Activated T-helper 17 cell treated with anti-CD3 and anti-CD28 coated beads, Interleukin-2, amount 50 U/mL, for 72 hours (primary cell): Measurements from ENCODE around the gene ALOX5AP. TPM values are rescaled to one million over a fixed set of nuclear protein-coding genes. Genes with fewer than 3 reads are reported as not detected.

ENCODE experiments used
- ATAC-seq: fragments of 150-1000 bp; cut with Tn5 transposase; replicated peaks from 2 replicates; pipeline ENCODE4 v1.10.0; 2021; ENCODE audit warnings: mild to moderate bottlenecking, moderate library complexity
- H3K27ac Mint-ChIP-seq: one replicate; pipeline ENCODE4 v1.8.0; 2022; ENCODE audit warnings: mixed read lengths
- H3K27me3 Mint-ChIP-seq: one replicate; pipeline ENCODE4 v1.8.0; 2022; ENCODE audit warnings: mixed read lengths
- H3K36me3 Mint-ChIP-seq: one replicate; pipeline ENCODE4 v1.8.0; 2022; ENCODE audit warnings: low read depth, mild to moderate bottlenecking, mixed read lengths
- H3K4me1 Mint-ChIP-seq: one replicate; pipeline ENCODE4 v1.8.0; 2022; ENCODE audit warnings: mixed read lengths
- H3K4me3 Mint-ChIP-seq: one replicate; pipeline ENCODE4 v1.8.0; 2022; ENCODE audit warnings: mild to moderate bottlenecking, mixed read lengths
- H3K9me3 Mint-ChIP-seq: one replicate; pipeline ENCODE4 v1.8.0; 2022; ENCODE audit warnings: mixed read lengths
- total RNA-seq, 2 donors: library from RNA; stranded (reverse); gene quantifications; one replicate each; pipeline ENCODE4 v1.2.3, GENCODE V29; 2022

ALOX5AP gene
- total RNA-seq, 2 donors from 2014 or later, result 33.7 to 62.5 TPM

GRCh38 chr13:30785191-30785850, 50.0 kb downstream of the ALOX5AP start:
- Mint-ChIP-seq H3K27ac (no peak overlapping the region), H3K27me3 (no peaks in the 10 kb centered on the region), H3K4me1 (peaks cover 7% of the 10 kb centered on the region), H3K4me3 (no peak overlapping the region), H3K36me3 (no peaks in the 10 kb centered on the region), H3K9me3 (no peaks in the 10 kb centered on the region)
- no peak for ATAC-seq

- no peaks in the 10 kb centered on the region for H3K27me3 Mint-ChIP-seq
Observed at GRCh38 chr13:30786648-30787047, 51.3 kb downstream of the ALOX5AP start.

GRCh38 chr13:30787738-30788525, 52.6 kb downstream of the ALOX5AP start:
- ATAC-seq, result no peak
- no peak overlapping the region for H3K27ac Mint-ChIP-seq
- no peaks in the 10 kb centered on the region for H3K36me3 Mint-ChIP-seq
- peaks cover 7% of the 10 kb centered on the region for H3K4me1 Mint-ChIP-seq
- no peaks in the 10 kb centered on the region for H3K27me3 Mint-ChIP-seq
- no peak overlapping the region for H3K4me3 Mint-ChIP-seq
- no peaks in the 10 kb centered on the region for H3K9me3 Mint-ChIP-seq

More at GRCh38 chr13:30786648-30787047, 51.3 kb downstream of the ALOX5AP start:
- peaks cover 7% of the 10 kb centered on the region for H3K4me1 Mint-ChIP-seq
- no peaks in the 10 kb centered on the region for H3K9me3 Mint-ChIP-seq
- no peak overlapping the region for H3K4me3 Mint-ChIP-seq
- ATAC-seq, result no peak
- H3K27ac Mint-ChIP-seq, result no peak overlapping the region
- no peaks in the 10 kb centered on the region for H3K36me3 Mint-ChIP-seq

GRCh38 chr13:30789166-30789862, 54.0 kb downstream of the ALOX5AP start:
- H3K4me1 Mint-ChIP-seq, result peaks cover 7% of the 10 kb centered on the region
- no peaks in the 10 kb centered on the region for H3K9me3 Mint-ChIP-seq
- peak overlapping the region; percentile 24 for H3K27ac Mint-ChIP-seq
- no peak overlapping the region for H3K4me3 Mint-ChIP-seq
- H3K36me3 Mint-ChIP-seq, result no peaks in the 10 kb centered on the region
- peak; percentile 49 for ATAC-seq
- H3K27me3 Mint-ChIP-seq, result no peaks in the 10 kb centered on the region

GRCh38 chr13:30790592-30790991, 55.2 kb downstream of the ALOX5AP start:
- Mint-ChIP-seq H3K4me3 (no peak overlapping the region), H3K27ac (no peak overlapping the region), H3K4me1 (peaks cover 18% of the 10 kb centered on the region), H3K27me3 (no peaks in the 10 kb centered on the region), H3K36me3 (no peaks in the 10 kb centered on the region), H3K9me3 (no peaks in the 10 kb centered on the region)
- ATAC-seq, result no peak

GRCh38 chr13:30791354-30792001, 56.1 kb downstream of the ALOX5AP start:
- Mint-ChIP-seq H3K36me3 (no peaks in the 10 kb centered on the region), H3K4me1 (peaks cover 26% of the 10 kb centered on the region), H3K9me3 (no peaks in the 10 kb centered on the region), H3K4me3 (no peak overlapping the region), H3K27ac (no peak overlapping the region), H3K27me3 (no peaks in the 10 kb centered on the region)
- no peak for ATAC-seq

- Mint-ChIP-seq H3K27me3 (no peaks in the 10 kb centered on the region), H3K4me3 (no peak overlapping the region), H3K36me3 (no peaks in the 10 kb centered on the region), H3K9me3 (no peaks in the 10 kb centered on the region), H3K4me1 (peaks cover 36% of the 10 kb centered on the region), H3K27ac (no peak overlapping the region)
- no peak for ATAC-seq
Observed at GRCh38 chr13:30792285-30793000, 57.1 kb downstream of the ALOX5AP start.

GRCh38 chr13:30796132-30796572, 60.8 kb downstream of the ALOX5AP start:
- Mint-ChIP-seq H3K4me1 (peaks cover 33% of the 10 kb centered on the region), H3K27ac (peak overlapping the region; percentile 86), H3K9me3 (no peaks in the 10 kb centered on the region), H3K4me3 (peak overlapping the region; percentile 81), H3K27me3 (no peaks in the 10 kb centered on the region), H3K36me3 (no peaks in the 10 kb centered on the region)
- ATAC-seq, result peak; percentile 65

- H3K9me3 Mint-ChIP-seq, result no peaks in the 10 kb centered on the region
- peak overlapping the region; percentile 81 for H3K4me3 Mint-ChIP-seq
- peak overlapping the region; percentile 86 for H3K27ac Mint-ChIP-seq
- H3K4me1 Mint-ChIP-seq, result peaks cover 33% of the 10 kb centered on the region
- no peaks in the 10 kb centered on the region for H3K27me3 Mint-ChIP-seq
- H3K36me3 Mint-ChIP-seq, result no peaks in the 10 kb centered on the region
- peak; percentile 90 for ATAC-seq
Observed at GRCh38 chr13:30796631-30797601, 61.6 kb downstream of the ALOX5AP start.

- Mint-ChIP-seq H3K27ac (peak overlapping the region; percentile 86), H3K4me3 (peak overlapping the region; percentile 81), H3K9me3 (no peaks in the 10 kb centered on the region), H3K27me3 (no peaks in the 10 kb centered on the region), H3K4me1 (peaks cover 37% of the 10 kb centered on the region), H3K36me3 (no peaks in the 10 kb centered on the region)
- no peak for ATAC-seq
Observed at GRCh38 chr13:30797847-30798535, 62.6 kb downstream of the ALOX5AP start.

GRCh38 chr13:30798776-30799355, 63.5 kb downstream of the ALOX5AP start:
- no peaks in the 10 kb centered on the region for H3K36me3 Mint-ChIP-seq
- no peak for ATAC-seq
- H3K9me3 Mint-ChIP-seq, result no peaks in the 10 kb centered on the region
- H3K4me1 Mint-ChIP-seq, result peaks cover 37% of the 10 kb centered on the region
- no peak overlapping the region for H3K4me3 Mint-ChIP-seq
- no peak overlapping the region for H3K27ac Mint-ChIP-seq
- no peaks in the 10 kb centered on the region for H3K27me3 Mint-ChIP-seq

GRCh38 chr13:30799356-30799824, 64.0 kb downstream of the ALOX5AP start:
- no peak overlapping the region for H3K27ac Mint-ChIP-seq
- H3K27me3 Mint-ChIP-seq, result no peaks in the 10 kb centered on the region
- H3K36me3 Mint-ChIP-seq, result no peaks in the 10 kb centered on the region
- peaks cover 37% of the 10 kb centered on the region for H3K4me1 Mint-ChIP-seq
- no peaks in the 10 kb centered on the region for H3K9me3 Mint-ChIP-seq
- no peak overlapping the region for H3K4me3 Mint-ChIP-seq
- ATAC-seq, result no peak
